ENCODE results near the gene LRRC32. TPM values are rescaled to one million over a fixed set of nuclear protein-coding genes. Genes with fewer than 3 reads are reported as not detected.

Gene LRRC32, protein sequence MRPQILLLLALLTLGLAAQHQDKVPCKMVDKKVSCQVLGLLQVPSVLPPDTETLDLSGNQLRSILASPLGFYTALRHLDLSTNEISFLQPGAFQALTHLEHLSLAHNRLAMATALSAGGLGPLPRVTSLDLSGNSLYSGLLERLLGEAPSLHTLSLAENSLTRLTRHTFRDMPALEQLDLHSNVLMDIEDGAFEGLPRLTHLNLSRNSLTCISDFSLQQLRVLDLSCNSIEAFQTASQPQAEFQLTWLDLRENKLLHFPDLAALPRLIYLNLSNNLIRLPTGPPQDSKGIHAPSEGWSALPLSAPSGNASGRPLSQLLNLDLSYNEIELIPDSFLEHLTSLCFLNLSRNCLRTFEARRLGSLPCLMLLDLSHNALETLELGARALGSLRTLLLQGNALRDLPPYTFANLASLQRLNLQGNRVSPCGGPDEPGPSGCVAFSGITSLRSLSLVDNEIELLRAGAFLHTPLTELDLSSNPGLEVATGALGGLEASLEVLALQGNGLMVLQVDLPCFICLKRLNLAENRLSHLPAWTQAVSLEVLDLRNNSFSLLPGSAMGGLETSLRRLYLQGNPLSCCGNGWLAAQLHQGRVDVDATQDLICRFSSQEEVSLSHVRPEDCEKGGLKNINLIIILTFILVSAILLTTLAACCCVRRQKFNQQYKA
- total RNA-seq: 100 to 1,000 TPM in 1 of 4 donors, 10 to 100 TPM in 3; 18.7 to 222 (median 68.7) TPM

DNA sequence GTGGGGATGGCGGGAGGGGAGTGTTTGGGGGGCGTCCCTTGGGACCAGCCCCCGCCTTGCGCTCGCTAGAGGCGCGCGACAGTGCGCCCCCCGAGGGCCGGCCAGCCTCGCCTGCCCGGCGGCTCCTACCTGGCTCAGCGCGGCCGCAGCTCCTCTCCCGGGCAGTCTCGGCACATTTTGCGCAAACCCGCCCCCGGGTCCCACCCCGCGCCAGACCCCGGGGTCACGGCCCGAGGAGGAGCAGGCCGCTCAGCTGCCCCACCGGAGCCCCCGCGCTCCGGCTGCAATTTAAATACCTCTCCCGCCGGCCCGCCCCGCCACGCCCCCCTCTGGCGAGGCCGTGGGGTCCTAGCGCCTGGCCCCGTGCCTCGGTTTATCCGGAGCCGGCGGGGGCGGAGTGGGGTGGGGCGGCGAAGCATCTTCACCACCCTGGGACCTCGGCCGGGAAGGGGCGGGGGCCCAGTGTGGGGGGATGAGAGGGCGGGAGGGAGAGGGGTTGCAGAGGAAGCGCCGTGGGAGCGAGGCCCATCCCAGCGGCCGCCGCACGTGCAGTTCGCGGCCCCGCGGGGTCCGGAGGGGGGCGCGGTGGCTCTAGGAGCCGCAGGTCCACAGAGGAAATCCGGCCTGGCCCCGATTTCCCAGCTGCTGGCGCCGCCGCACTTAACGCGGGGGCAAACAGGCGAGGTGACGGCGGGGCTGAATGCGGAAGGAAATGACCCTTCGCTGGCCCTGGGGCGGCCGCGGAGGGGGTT lies at the start of gene LRRC32:
LRRC32 (minus strand) TSS at position 263 of the 752 bp plus-strand sequence. CDS start 4,793 bp downstream, outside the sequence.
- ATAC-seq (ENCODE audit: low FRiP score) (peak; percentile 29), DNase-seq (ENCODE audit: low spot score) (no peak)
- TF ChIP-seq, protein P1, sequence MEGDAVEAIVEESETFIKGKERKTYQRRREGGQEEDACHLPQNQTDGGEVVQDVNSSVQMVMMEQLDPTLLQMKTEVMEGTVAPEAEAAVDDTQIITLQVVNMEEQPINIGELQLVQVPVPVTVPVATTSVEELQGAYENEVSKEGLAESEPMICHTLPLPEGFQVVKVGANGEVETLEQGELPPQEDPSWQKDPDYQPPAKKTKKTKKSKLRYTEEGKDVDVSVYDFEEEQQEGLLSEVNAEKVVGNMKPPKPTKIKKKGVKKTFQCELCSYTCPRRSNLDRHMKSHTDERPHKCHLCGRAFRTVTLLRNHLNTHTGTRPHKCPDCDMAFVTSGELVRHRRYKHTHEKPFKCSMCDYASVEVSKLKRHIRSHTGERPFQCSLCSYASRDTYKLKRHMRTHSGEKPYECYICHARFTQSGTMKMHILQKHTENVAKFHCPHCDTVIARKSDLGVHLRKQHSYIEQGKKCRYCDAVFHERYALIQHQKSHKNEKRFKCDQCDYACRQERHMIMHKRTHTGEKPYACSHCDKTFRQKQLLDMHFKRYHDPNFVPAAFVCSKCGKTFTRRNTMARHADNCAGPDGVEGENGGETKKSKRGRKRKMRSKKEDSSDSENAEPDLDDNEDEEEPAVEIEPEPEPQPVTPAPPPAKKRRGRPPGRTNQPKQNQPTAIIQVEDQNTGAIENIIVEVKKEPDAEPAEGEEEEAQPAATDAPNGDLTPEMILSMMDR (IDR thresholded peaks at IDR 0.05): no peak

DNA sequence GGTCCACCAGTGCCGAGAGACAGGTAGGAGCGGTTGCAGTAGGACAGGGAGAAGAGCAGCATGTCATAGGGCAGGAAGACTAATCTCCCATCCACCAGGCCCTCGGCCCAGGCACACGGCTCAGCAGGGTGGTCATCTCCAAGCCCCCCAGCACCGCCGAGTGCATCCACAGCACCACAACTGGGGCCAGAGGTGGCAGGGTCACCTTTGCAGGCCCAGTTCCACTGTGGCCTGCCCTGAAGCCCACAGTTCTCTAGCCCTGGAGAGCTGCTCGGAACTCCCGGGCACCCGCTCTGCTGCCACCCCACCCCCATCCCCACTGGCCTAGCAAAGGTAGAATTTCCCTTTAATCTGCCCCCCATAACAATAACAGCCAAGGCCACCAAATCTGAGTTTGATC lies 49.1 kb upstream of the LRRC32 start:
- TF ChIP-seq, protein P1 (IDR thresholded peaks at IDR 0.05): no peak
- DNase-seq (ENCODE audit: low spot score) (no peak), ATAC-seq (ENCODE audit: low FRiP score) (no peak)

DNA sequence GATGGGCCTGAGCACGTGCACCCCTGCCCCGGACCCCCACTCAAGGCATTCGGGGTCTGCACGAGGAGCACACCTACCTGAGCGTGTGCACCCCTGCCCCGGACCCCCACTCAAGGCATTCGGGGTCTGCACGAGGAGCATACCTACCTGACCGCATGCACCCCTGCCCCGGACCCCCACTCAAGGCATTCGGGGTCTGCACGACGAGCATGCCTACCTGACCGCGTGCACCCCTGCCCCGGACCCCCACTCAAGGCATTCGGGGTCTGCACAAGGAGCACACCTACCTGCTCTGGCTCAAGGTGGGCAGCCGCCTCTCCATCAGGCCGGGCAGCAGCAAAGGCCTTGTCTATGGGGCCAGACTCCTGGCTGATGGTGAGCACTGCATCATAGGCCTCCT lies 48.7 kb upstream of the LRRC32 start:
- DNase-seq (ENCODE audit: low spot score): no peak
- TF ChIP-seq, protein P1 (IDR thresholded peaks at IDR 0.05): no peak
- no peak for ATAC-seq (ENCODE audit: low FRiP score)

DNA sequence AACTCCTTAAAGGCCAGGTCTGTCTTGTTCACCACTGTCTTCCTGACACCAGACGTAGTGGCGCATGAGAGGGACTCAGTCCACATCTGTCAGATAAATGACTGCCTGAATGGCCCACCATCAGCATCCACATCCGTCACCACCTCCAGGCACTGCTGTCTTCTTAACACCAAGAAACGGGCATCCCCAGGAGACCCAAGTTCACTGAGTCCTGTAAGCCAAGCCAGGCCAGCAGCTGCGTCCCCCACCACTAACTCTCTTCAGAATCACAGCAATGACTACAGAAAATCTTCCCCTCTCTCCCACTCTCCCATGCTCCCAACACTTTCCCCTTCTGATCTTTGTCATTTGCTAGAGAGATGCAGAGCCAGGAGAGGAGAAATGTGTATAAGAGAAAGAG lies 47.3 kb upstream of the LRRC32 start:
- DNase-seq (ENCODE audit: low spot score): no peak
- TF ChIP-seq, protein P1 (IDR thresholded peaks at IDR 0.05): no peak

DNA sequence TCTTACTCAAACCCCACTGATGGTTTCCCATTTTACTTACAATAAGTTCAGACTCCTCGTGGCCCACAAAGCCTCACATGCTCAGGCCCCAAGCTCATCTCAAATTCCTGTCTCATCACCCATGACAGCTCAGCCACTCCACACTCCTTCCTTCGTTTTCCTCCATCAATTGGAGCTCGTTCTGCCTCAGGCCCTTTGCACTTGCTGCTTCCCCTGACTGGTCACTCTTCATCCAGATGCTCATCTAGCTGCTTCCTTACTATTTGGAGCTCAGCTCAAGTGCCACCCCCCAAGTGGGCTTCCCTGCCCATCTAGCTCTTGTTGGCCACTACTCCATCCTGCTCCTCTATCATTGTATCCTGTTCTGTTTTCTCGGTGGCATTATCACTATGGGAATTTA lies 46.8 kb upstream of the LRRC32 start:
- DNase-seq (ENCODE audit: low spot score): no peak
- TF ChIP-seq, protein P1 (IDR thresholded peaks at IDR 0.05): no peak
- ATAC-seq (ENCODE audit: low FRiP score): no peak

More for the DNA sequence above, 47.3 kb upstream of the LRRC32 start:
- no peak for ATAC-seq (ENCODE audit: low FRiP score)

DNA sequence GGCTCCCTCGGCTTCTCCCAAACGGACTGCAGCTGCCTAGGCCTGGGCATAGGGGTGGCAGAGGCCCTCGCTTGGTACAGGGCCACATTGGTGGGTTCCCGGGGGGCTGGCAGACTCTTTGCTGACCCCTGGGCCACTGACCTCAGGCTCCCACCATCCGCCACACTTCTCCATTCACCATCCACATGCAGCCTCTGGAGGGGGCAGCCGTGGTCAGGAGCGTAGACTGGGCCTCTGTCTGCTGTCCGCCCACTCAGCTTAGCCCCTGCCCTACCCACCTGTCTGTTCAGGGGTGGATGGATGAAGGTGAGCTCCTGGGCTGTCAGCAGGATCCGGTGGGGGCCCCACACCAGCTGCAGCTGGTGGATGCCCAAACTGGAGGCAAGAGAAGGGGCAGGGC lies 45.7 kb upstream of the LRRC32 start:
- DNase-seq (ENCODE audit: low spot score): no peak
- no peak for ATAC-seq (ENCODE audit: low FRiP score)
- TF ChIP-seq, protein P1 (IDR thresholded peaks at IDR 0.05): no peak
